HG03039 (cell line): ENCODE data around the gene WEE2.
"Not testable (repeated sequence)": the region's sequence is repeated elsewhere in the genome, so short reads cannot be mapped to it uniquely, and the experiment has no call there.

Experiments used
- ATAC-seq: cut with Tn5 transposase; IDR thresholded peaks from one replicate; pipeline ENCODE4 v1.9.1; 2021; ENCODE audit warnings: mild to moderate bottlenecking, moderate library complexity; ENCODE audit not compliant: unreplicated experiment

WEE2 gene

GRCh38 chr7:141710301-141710700, 2.1 kb downstream of the WEE2 start:
- no peak for ATAC-seq

- no peak for ATAC-seq
These were observed 4.6 kb downstream of the WEE2 start for GRCh38 chr7:141712603-141713255.

- ATAC-seq, result no peak
These were observed 5.7 kb downstream of the WEE2 start for GRCh38 chr7:141713890-141714289.

GRCh38 chr7:141714571-141714970, 6.4 kb downstream of the WEE2 start:
- ATAC-seq, result no peak

GRCh38 chr7:141715018-141715417, 6.9 kb downstream of the WEE2 start:
- no peak for ATAC-seq

- no peak for ATAC-seq
These were observed 7.9 kb downstream of the WEE2 start for GRCh38 chr7:141715794-141716689.

GRCh38 chr7:141717450-141717849, 9.3 kb downstream of the WEE2 start:
- ATAC-seq, result no peak

- no peak for ATAC-seq
These were observed 14.4 kb downstream of the WEE2 start for GRCh38 chr7:141722529-141722928.

GRCh38 chr7:141729020-141729419, 20.9 kb downstream of the WEE2 start:
- no peak for ATAC-seq

GRCh38 chr7:141731476-141732149, 23.5 kb downstream of the WEE2 start:
- ATAC-seq, result no peak

GRCh38 chr7:141737118-141737835, 29.1 kb downstream of the WEE2 start:
- ATAC-seq, result no peak

GRCh38 chr7:141737836-141738591, 29.9 kb downstream of the WEE2 start, which contains the start of gene SSBP1:
TSS of gene SSBP1 (plus strand) at chr7:141738358. CDS start at chr7:141739167, 809 bp downstream.
- ATAC-seq, result peak; percentile 87

- no peak for ATAC-seq
These were observed 30.4 kb downstream of the WEE2 start for GRCh38 chr7:141738592-141739013.

- no peak for ATAC-seq
These were observed 31.1 kb downstream of the WEE2 start for GRCh38 chr7:141739250-141739649.

- ATAC-seq, result no peak
These were observed 34.1 kb downstream of the WEE2 start for GRCh38 chr7:141742229-141742628.

- ATAC-seq, result no peak
These were observed 36.0 kb downstream of the WEE2 start for GRCh38 chr7:141744131-141744530.

GRCh38 chr7:141748396-141748795, 40.2 kb downstream of the WEE2 start:
- ATAC-seq, result no peak

- not testable (repeated sequence) for ATAC-seq
These were observed 43.8 kb downstream of the WEE2 start for GRCh38 chr7:141751904-141752303.

- ATAC-seq, result no peak
These were observed 44.5 kb downstream of the WEE2 start for GRCh38 chr7:141752634-141753033.

- no peak for ATAC-seq
These were observed 46.8 kb downstream of the WEE2 start for GRCh38 chr7:141754939-141755338.
